A673 (cell line): ENCODE data around the gene AHNAK2. TPM values are rescaled to one million over a fixed set of nuclear protein-coding genes. Genes with fewer than 3 reads are reported as not detected.
"Not testable (repeated sequence)": the region's sequence is repeated elsewhere in the genome, so short reads cannot be mapped to it uniquely, and the experiment has no call there.

Experiments
- BruUV-seq: library from RNA; stranded (reverse); fragments of 400-500 nt; replicated peaks from 2 replicates; lab custom pipeline; 2021; lab: Mats Ljungman, UMichigan
- CTCF ChIA-PET: fragments of 300-600 bp; sonication (Branson Sonifier 250); formaldehyde crosslinking; loops from one replicate; lab custom pipeline; 2022; ENCODE audit warnings: antibody characterized with exemption; lab: Charles Lee
- POLR2A ChIA-PET: fragments of 300-600 bp; sonication (Branson Sonifier 250); formaldehyde crosslinking; loops from one replicate; lab custom pipeline; 2022; ENCODE audit warnings: antibody characterized with exemption; ENCODE audit not compliant: low non-redundant PET; lab: Charles Lee
- DNase-seq: peaks from one replicate; pipeline ENCODE4 v3.0.0-alpha.2; 2015; ENCODE audit warnings: low spot score
- H3K27ac ChIP-seq: fragments of 200-600 bp; sonication (generic); 2 replicates; pipeline ENCODE4 v1.5.1; 2016; ENCODE audit warnings: mixed run types, low read depth, mild to moderate bottlenecking, mixed read lengths, antibody characterized with exemption, low read length; ENCODE audit not compliant: poor library complexity, severe bottlenecking
- H3K27me3 ChIP-seq: fragments of 200-600 bp; sonication (generic); replicated peaks from 2 replicates; pipeline ENCODE4 v1.6.1; 2017; ENCODE audit warnings: mixed run types, low read depth, mild to moderate bottlenecking, mixed read lengths, antibody characterized with exemption, low read length; ENCODE audit not compliant: insufficient read depth, poor library complexity
- H3K36me3 ChIP-seq: fragments of 200-600 bp; sonication (generic); 2 replicates; pipeline ENCODE4 v1.6.1; 2016; ENCODE audit warnings: mixed run types, mild to moderate bottlenecking, mixed read lengths, antibody characterized with exemption, low read length; ENCODE audit not compliant: insufficient read depth, poor library complexity, severe bottlenecking
- H3K4me1 ChIP-seq: fragments of 200-600 bp; sonication (generic); 2 replicates; pipeline ENCODE4 v1.6.1; 2017; ENCODE audit warnings: mixed run types, mild to moderate bottlenecking, mixed read lengths, antibody characterized with exemption, low read length; ENCODE audit not compliant: insufficient read depth, poor library complexity, severe bottlenecking
- H3K4me3 ChIP-seq: fragments of 200-600 bp; sonication (generic); 2 replicates; pipeline ENCODE4 v1.5.1; 2016; ENCODE audit warnings: low read depth, mixed run types, mild to moderate bottlenecking, mixed read lengths, low read length; ENCODE audit not compliant: poor library complexity, severe bottlenecking
- H3K9me3 ChIP-seq: fragments of 200-600 bp; sonication (generic); 2 replicates; pipeline ENCODE4 v1.6.1; 2016; ENCODE audit warnings: mixed run types, low read depth, mild to moderate bottlenecking, mixed read lengths, antibody characterized with exemption, low read length; ENCODE audit not compliant: poor library complexity, severe bottlenecking
- intact Hi-C: fragments of 100-400 bp; cut with micrococcal nuclease; formaldehyde crosslinking; loops from one replicate; pipeline ENCODE4 v1.10.0; 2022; ENCODE audit not compliant: unreplicated experiment
- total RNA-seq: library from RNA; stranded (reverse); gene quantifications from 2 replicates; pipeline ENCODE4 v1.2.3, GENCODE V29; 2021

AHNAK2 gene
- total RNA-seq, 1 experiment from 2014 or later, result 0.56 TPM

- H3K4me1 ChIP-seq, POLR2A ChIA-PET, H3K9me3 ChIP-seq, CTCF ChIA-PET, intact Hi-C loops, H3K27me3 ChIP-seq, BruUV-seq, H3K36me3 ChIP-seq, DNase-seq, H3K4me3 ChIP-seq, H3K27ac ChIP-seq: not testable (repeated sequence)
Measured at GRCh38 chr14:104945986-104946965, 31.9 kb downstream of the AHNAK2 start.

- DNase-seq, H3K27me3 ChIP-seq, H3K4me3 ChIP-seq, H3K9me3 ChIP-seq, intact Hi-C loops, H3K27ac ChIP-seq, H3K4me1 ChIP-seq, H3K36me3 ChIP-seq, POLR2A ChIA-PET, BruUV-seq, CTCF ChIA-PET: not testable (repeated sequence)
Measured at GRCh38 chr14:104945266-104945665, 32.9 kb downstream of the AHNAK2 start.

GRCh38 chr14:104944436-104945205 lies 33.6 kb downstream of the AHNAK2 start:
- H3K4me3 ChIP-seq, BruUV-seq, POLR2A ChIA-PET, CTCF ChIA-PET, DNase-seq, H3K9me3 ChIP-seq, H3K36me3 ChIP-seq, intact Hi-C loops, H3K27ac ChIP-seq, H3K4me1 ChIP-seq: not testable (repeated sequence)
- peaks cover 13% of the 10 kb centered on the region for H3K27me3 ChIP-seq

- intact Hi-C loops, DNase-seq, H3K4me1 ChIP-seq, BruUV-seq, H3K27ac ChIP-seq, CTCF ChIA-PET, H3K4me3 ChIP-seq, POLR2A ChIA-PET, H3K36me3 ChIP-seq, H3K9me3 ChIP-seq: not testable (repeated sequence)
- peaks cover 20% of the 10 kb centered on the region for H3K27me3 ChIP-seq
Measured at GRCh38 chr14:104944016-104944308, 34.2 kb downstream of the AHNAK2 start.

GRCh38 chr14:104943216-104944015 lies 34.8 kb downstream of the AHNAK2 start:
- not testable (repeated sequence) for H3K4me1 ChIP-seq

More at GRCh38 chr14:104943216-104944015, 34.8 kb downstream of the AHNAK2 start:
- DNase-seq, intact Hi-C loops, H3K9me3 ChIP-seq, POLR2A ChIA-PET, H3K4me3 ChIP-seq, H3K27ac ChIP-seq, CTCF ChIA-PET, BruUV-seq, H3K36me3 ChIP-seq: not testable (repeated sequence)
- H3K27me3 ChIP-seq, result peaks cover 26% of the 10 kb centered on the region
